ENCODE data around the gene RNPEP. TPM values are rescaled to one million over a fixed set of nuclear protein-coding genes. Genes with fewer than 3 reads are reported as not detected.

The RNPEP gene
- polyA plus RNA-seq, 1 of the 3 experiments (the other 2 are of a cell fraction), result 46.7 TPM

- no peak for DNase-seq
- no peak overlapping the region for H3K9ac ChIP-seq
- TF ChIP-seq SIN3A (IDR thresholded peaks at IDR 0.05; ENCODE audit: borderline replicate concordance, low read depth, low read length), result no peak
- TF ChIP-seq, protein P1, sequence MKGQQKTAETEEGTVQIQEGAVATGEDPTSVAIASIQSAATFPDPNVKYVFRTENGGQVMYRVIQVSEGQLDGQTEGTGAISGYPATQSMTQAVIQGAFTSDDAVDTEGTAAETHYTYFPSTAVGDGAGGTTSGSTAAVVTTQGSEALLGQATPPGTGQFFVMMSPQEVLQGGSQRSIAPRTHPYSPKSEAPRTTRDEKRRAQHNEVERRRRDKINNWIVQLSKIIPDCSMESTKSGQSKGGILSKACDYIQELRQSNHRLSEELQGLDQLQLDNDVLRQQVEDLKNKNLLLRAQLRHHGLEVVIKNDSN (IDR thresholded peaks at IDR 0.05; ENCODE audit: borderline replicate concordance, low read depth), result no peak
- no peak for TF ChIP-seq TCF12 (IDR thresholded peaks at IDR 0.05)
- TF ChIP-seq, protein P2, sequence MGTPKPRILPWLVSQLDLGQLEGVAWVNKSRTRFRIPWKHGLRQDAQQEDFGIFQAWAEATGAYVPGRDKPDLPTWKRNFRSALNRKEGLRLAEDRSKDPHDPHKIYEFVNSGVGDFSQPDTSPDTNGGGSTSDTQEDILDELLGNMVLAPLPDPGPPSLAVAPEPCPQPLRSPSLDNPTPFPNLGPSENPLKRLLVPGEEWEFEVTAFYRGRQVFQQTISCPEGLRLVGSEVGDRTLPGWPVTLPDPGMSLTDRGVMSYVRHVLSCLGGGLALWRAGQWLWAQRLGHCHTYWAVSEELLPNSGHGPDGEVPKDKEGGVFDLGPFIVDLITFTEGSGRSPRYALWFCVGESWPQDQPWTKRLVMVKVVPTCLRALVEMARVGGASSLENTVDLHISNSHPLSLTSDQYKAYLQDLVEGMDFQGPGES (IDR thresholded peaks at IDR 0.05; ENCODE audit: low read depth, low read length), result no peak
- no peak for TF ChIP-seq FOXM1 (IDR thresholded peaks at IDR 0.05; ENCODE audit: low read depth)
- no peak for TF ChIP-seq RXRA (IDR thresholded peaks at IDR 0.05; ENCODE audit: borderline replicate concordance, low read depth)
- no peak for TF ChIP-seq NFIC (IDR thresholded peaks at IDR 0.05; ENCODE audit: borderline replicate concordance)
- TF ChIP-seq USF2 (IDR thresholded peaks at IDR 0.05; ENCODE audit: borderline replicate concordance, low read depth, low read length), result no peak
- TF ChIP-seq RAD21 (IDR thresholded peaks at IDR 0.05; ENCODE audit: low read length), result no peak
- no peak for TF ChIP-seq GATA2 (CRISPR knock-in tag; IDR thresholded peaks at IDR 0.05)
- no peak for TF ChIP-seq EZH2phosphoT487 (IDR thresholded peaks at IDR 0.05; ENCODE audit: borderline replicate concordance, low read depth)
- TF ChIP-seq ELF1 (IDR thresholded peaks at IDR 0.05), result no peak
- no peak for TF ChIP-seq MAX (IDR thresholded peaks at IDR 0.05; ENCODE audit: low read depth)
- no peak for TF ChIP-seq EP300 (IDR thresholded peaks at IDR 0.05; ENCODE audit: borderline replicate concordance in 1 of 2, low read depth in 1 of 2, low read length in 1 of 2)
- no peak for TF ChIP-seq RCOR1 (IDR thresholded peaks at IDR 0.05; ENCODE audit: low read length)
- H3K9me3 ChIP-seq, result no peaks in the 10 kb centered on the region
- H3K4me1 ChIP-seq (ENCODE audit: control insufficient read depth in 1 of 2, insufficient read depth in 2 of 2, low read depth in 1 of 2, low read length in 1 of 2), result peaks cover 0 to 7% of the 10 kb centered on the region in 2 experiments; a peak in 1 of 4 replicates
- H2AFZ ChIP-seq (ENCODE audit: low read depth), result no peak overlapping the region
- no peaks in the 10 kb centered on the region for H3K9me2 ChIP-seq
- H3K27ac ChIP-seq (ENCODE audit: low read depth in 2 of 2, low read length in 1 of 2), result no peak overlapping the region
- peaks cover 37 to 39% of the 10 kb centered on the region in 2 experiments for H3K36me3 ChIP-seq (replicated peaks in 1 of 2; ENCODE audit: control insufficient read depth in 1 of 2, insufficient read depth in 2 of 2, low read length in 1 of 2)
- ChIA-PET POLR2A (no interaction called here), CTCF (interaction anchor here (0.9 to 9.6 kb wide), 7 partner anchors 10 to 146 kb away, joined by 3 to 58 read pairs (median 5); partner anchors contain the start of genes ELF3 and GPR37L1)
- H3K79me2 ChIP-seq (ENCODE audit: insufficient read depth), result peaks cover 41% of the 10 kb centered on the region
- H3K4me3 ChIP-seq (ENCODE audit: low read depth in 2 of 2, low read length in 1 of 2), result no peak overlapping the region
- no peaks in the 10 kb centered on the region for H3K27me3 ChIP-seq (ENCODE audit: insufficient read depth)
- over 99% methylated on average over 10 of the region's 10 CpGs for WGBS (ENCODE audit: low lambda C conversion rate)
- peaks cover 7% of the 10 kb centered on the region for H3F3A ChIP-seq (replicated peaks; ENCODE audit: insufficient read depth)
- H3K4me2 ChIP-seq, result no peak overlapping the region
- H4K20me1 ChIP-seq (ENCODE audit: insufficient read depth), result peaks cover 18% of the 10 kb centered on the region
Observed at GRCh38 chr1:201989354-201990128, 7.1 kb downstream of the RNPEP start.

All from SK-N-SH (cell line).